Neural progenitor cell (in vitro differentiated cells): ENCODE measurements around the gene SLC9A3. TPM values are rescaled to one million over a fixed set of nuclear protein-coding genes. Genes with fewer than 3 reads are reported as not detected.

Experiments used
- DNase-seq: peaks from one replicate; pipeline ENCODE4 v3.0.0-alpha.2; 2016; ENCODE audit warnings: low spot score
- H2AFZ ChIP-seq: fragments of 200-600 bp; sonication (generic); replicated peaks from 2 replicates; pipeline ENCODE4 v1.6.1; 2016; ENCODE audit warnings: antibody characterized with exemption
- H3F3A ChIP-seq: fragments of 200-600 bp; sonication (generic); 2 replicates; pipeline ENCODE4 v1.6.1; 2016; ENCODE audit warnings: antibody characterized with exemption, low read depth
- H3K27ac ChIP-seq: fragments of 200-600 bp; sonication (generic); 2 replicates; pipeline ENCODE4 v1.5.1; 2016; ENCODE audit warnings: mild to moderate bottlenecking
- H3K27me3 ChIP-seq: fragments of 200-600 bp; sonication (generic); 2 replicates; pipeline ENCODE4 v1.6.1; 2016; ENCODE audit warnings: mild to moderate bottlenecking, moderate library complexity
- H3K36me3 ChIP-seq: fragments of 200-600 bp; sonication (generic); 2 replicates; pipeline ENCODE4 v1.5.1; 2016
- H3K4me1 ChIP-seq: fragments of 200-600 bp; sonication (generic); 2 replicates; pipeline ENCODE4 v1.6.1; 2016; ENCODE audit warnings: mixed run types
- H3K4me2 ChIP-seq: fragments of 200-600 bp; sonication (generic); 2 replicates; pipeline ENCODE4 v1.6.1; 2016
- H3K4me3 ChIP-seq: fragments of 200-600 bp; sonication (generic); 2 replicates; pipeline ENCODE4 v1.5.1; 2016
- H3K79me2 ChIP-seq: fragments of 200-600 bp; sonication (generic); 2 replicates; pipeline ENCODE4 v1.6.1; 2016; ENCODE audit warnings: low read depth
- H3K9ac ChIP-seq: fragments of 200-600 bp; sonication (generic); 2 replicates; pipeline ENCODE4 v1.6.1; 2016
- H3K9me3 ChIP-seq: fragments of 200-600 bp; sonication (generic); 2 replicates; pipeline ENCODE4 v1.5.1; 2016; ENCODE audit warnings: low read depth
- H4K20me1 ChIP-seq: fragments of 200-600 bp; sonication (generic); 2 replicates; pipeline ENCODE4 v1.6.1; 2016; ENCODE audit warnings: low read depth
- H3K27ac Mint-ChIP-seq: 3 replicates; pipeline ENCODE4 v1.8.0; 2021; ENCODE audit warnings: mixed read lengths
- H3K27me3 Mint-ChIP-seq: 2 replicates; pipeline ENCODE4 v1.8.0; 2022; ENCODE audit warnings: low read depth, mild to moderate bottlenecking, inconsistent platforms, moderate library complexity, mixed read lengths; ENCODE audit not compliant: insufficient read depth
- H3K36me3 Mint-ChIP-seq: 3 replicates; pipeline ENCODE4 v1.8.0; 2021; ENCODE audit warnings: mixed read lengths
- H3K4me1 Mint-ChIP-seq: 3 replicates; pipeline ENCODE4 v1.8.0; 2021; ENCODE audit warnings: mixed read lengths
- H3K4me3 Mint-ChIP-seq: 3 replicates; pipeline ENCODE4 v1.8.0; 2021; ENCODE audit warnings: mild to moderate bottlenecking, moderate library complexity, mixed read lengths
- H3K9me3 Mint-ChIP-seq: 3 replicates; pipeline ENCODE4 v1.8.0; 2020; ENCODE audit warnings: mixed read lengths
- EZH2 ChIP-seq: fragments of 200-600 bp; sonication (generic); IDR thresholded peaks from 2 replicates; pipeline ENCODE4 v1.6.1; 2017; ENCODE audit warnings: antibody characterized with exemption, mild to moderate bottlenecking, moderate library complexity
- EZH2phosphoT487 ChIP-seq: fragments of 200-600 bp; sonication (generic); IDR thresholded peaks from 2 replicates; pipeline ENCODE4 v1.6.1; 2017; ENCODE audit warnings: antibody characterized with exemption
- total RNA-seq: library from RNA; depleted of rRNA; stranded (reverse); fragments of >200 nt; gene quantifications from 2 replicates; pipeline ENCODE4 v1.2.3, GENCODE V29; 2015; ENCODE audit warnings: low replicate concordance
- TF ChIP-seq, protein P1 (sequence below): fragments of 200-600 bp; sonication (generic); IDR thresholded peaks from 2 replicates; pipeline ENCODE4 v1.5.1; 2017; ENCODE audit warnings: antibody characterized with exemption, mild to moderate bottlenecking

The SLC9A3 gene
- total RNA-seq, 1 donor from 2014 or later: 1.4 TPM

GRCh38 chr5:501831-502184 is 22.4 kb downstream of the SLC9A3 start:
- H2AFZ ChIP-seq: no peak overlapping the region
- Mint-ChIP-seq H3K9me3 (no peaks in the 10 kb centered on the region), H3K27ac (no peak overlapping the region), H3K36me3 (no peaks in the 10 kb centered on the region), H3K27me3 (peaks cover 20% of the 10 kb centered on the region), H3K4me3 (no peak overlapping the region), H3K4me1 (peaks cover 4% of the 10 kb centered on the region)
- no peaks in the 10 kb centered on the region for H3K79me2 ChIP-seq
- no peak overlapping the region for H3K4me3 ChIP-seq
- H3K9me3 ChIP-seq: no peaks in the 10 kb centered on the region
- H3K4me2 ChIP-seq: no peak overlapping the region
- H3K4me1 ChIP-seq: no peaks in the 10 kb centered on the region
- TF ChIP-seq EZH2phosphoT487 (no peak), EZH2 (no peak)
- TF ChIP-seq, protein P1, sequence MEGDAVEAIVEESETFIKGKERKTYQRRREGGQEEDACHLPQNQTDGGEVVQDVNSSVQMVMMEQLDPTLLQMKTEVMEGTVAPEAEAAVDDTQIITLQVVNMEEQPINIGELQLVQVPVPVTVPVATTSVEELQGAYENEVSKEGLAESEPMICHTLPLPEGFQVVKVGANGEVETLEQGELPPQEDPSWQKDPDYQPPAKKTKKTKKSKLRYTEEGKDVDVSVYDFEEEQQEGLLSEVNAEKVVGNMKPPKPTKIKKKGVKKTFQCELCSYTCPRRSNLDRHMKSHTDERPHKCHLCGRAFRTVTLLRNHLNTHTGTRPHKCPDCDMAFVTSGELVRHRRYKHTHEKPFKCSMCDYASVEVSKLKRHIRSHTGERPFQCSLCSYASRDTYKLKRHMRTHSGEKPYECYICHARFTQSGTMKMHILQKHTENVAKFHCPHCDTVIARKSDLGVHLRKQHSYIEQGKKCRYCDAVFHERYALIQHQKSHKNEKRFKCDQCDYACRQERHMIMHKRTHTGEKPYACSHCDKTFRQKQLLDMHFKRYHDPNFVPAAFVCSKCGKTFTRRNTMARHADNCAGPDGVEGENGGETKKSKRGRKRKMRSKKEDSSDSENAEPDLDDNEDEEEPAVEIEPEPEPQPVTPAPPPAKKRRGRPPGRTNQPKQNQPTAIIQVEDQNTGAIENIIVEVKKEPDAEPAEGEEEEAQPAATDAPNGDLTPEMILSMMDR: no peak
- peaks cover 58% of the 10 kb centered on the region for H3K27me3 ChIP-seq
- no peak for DNase-seq
- no peak overlapping the region for H3K27ac ChIP-seq
- no peaks in the 10 kb centered on the region for H3F3A ChIP-seq
- H3K36me3 ChIP-seq: no peaks in the 10 kb centered on the region
- no peaks in the 10 kb centered on the region for H4K20me1 ChIP-seq
- H3K9ac ChIP-seq: no peak overlapping the region

- H3K4me1 ChIP-seq: no peaks in the 10 kb centered on the region
- H2AFZ ChIP-seq: no peak overlapping the region
- H3K4me2 ChIP-seq: no peak overlapping the region
- H3K27ac ChIP-seq: no peak overlapping the region
- no peak overlapping the region for H3K4me3 ChIP-seq
- Mint-ChIP-seq H3K27ac (no peak overlapping the region), H3K9me3 (no peaks in the 10 kb centered on the region), H3K36me3 (no peaks in the 10 kb centered on the region), H3K4me3 (no peak overlapping the region), H3K4me1 (peaks cover 4% of the 10 kb centered on the region), H3K27me3 (peaks cover 22% of the 10 kb centered on the region)
- H3K9me3 ChIP-seq: no peaks in the 10 kb centered on the region
- no peaks in the 10 kb centered on the region for H3F3A ChIP-seq
- H4K20me1 ChIP-seq: no peaks in the 10 kb centered on the region
- H3K79me2 ChIP-seq: no peaks in the 10 kb centered on the region
- TF ChIP-seq EZH2 (no peak), EZH2phosphoT487 (no peak)
- TF ChIP-seq, protein P1: no peak
- H3K27me3 ChIP-seq: peaks cover 58% of the 10 kb centered on the region
- no peak overlapping the region for H3K9ac ChIP-seq
- no peaks in the 10 kb centered on the region for H3K36me3 ChIP-seq
- no peak for DNase-seq
Measured at GRCh38 chr5:501105-501830, 23.0 kb downstream of the SLC9A3 start.

GRCh38 chr5:500491-500890 is 23.8 kb downstream of the SLC9A3 start:
- Histone ChIP-seq H3K4me3 (no peak overlapping the region), H3K27ac (no peak overlapping the region), H4K20me1 (no peaks in the 10 kb centered on the region), H3K9me3 (no peaks in the 10 kb centered on the region), H3K9ac (no peak overlapping the region), H2AFZ (no peak overlapping the region), H3K4me1 (no peaks in the 10 kb centered on the region), H3K36me3 (no peaks in the 10 kb centered on the region), H3K27me3 (peaks cover 58% of the 10 kb centered on the region), H3K4me2 (no peak overlapping the region), H3F3A (no peaks in the 10 kb centered on the region), H3K79me2 (no peaks in the 10 kb centered on the region)
- TF ChIP-seq EZH2 (no peak), EZH2phosphoT487 (no peak)
- TF ChIP-seq, protein P1: no peak
- no peak for DNase-seq
- H3K4me1 Mint-ChIP-seq: peaks cover 4% of the 10 kb centered on the region
- peaks cover 3% of the 10 kb centered on the region for H3K9me3 Mint-ChIP-seq
- no peak overlapping the region for H3K4me3 Mint-ChIP-seq
- H3K27ac Mint-ChIP-seq: no peak overlapping the region
- no peaks in the 10 kb centered on the region for H3K36me3 Mint-ChIP-seq
- peaks cover 28% of the 10 kb centered on the region for H3K27me3 Mint-ChIP-seq
